ENCODE data around the gene ARMC5.

DNA sequence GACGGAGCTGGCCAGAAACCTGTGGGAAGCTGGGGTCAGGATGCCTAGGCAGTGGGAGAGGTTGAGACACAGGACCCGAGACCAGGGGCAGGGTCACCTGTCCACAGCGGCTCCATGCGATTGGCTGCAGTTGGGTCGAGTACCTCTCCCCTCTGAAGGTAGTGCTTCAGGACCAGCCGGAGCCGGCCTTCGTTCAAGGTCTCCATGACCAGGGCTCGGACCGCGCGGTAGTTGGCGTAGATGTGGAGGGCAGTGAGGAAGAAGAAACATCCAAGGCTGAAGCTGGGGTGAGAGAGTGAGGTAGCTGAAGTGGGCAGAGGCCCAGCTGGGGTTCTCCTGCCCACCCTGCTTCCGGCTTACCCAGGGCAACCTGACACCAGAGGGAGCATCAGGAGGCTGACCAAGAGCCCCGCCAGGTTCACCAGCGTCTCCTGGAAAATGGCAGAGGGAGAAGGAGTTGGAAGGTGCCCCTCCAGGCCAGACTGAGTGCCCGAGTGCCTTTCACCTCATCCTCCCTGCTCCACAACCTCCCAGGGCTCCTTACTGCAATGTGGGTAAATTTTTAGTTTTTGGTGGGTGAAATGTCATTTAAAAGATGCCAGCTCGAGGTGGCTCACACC lies 34.3 kb downstream of the ARMC5 start:
- TF ChIP-seq, protein P1, sequence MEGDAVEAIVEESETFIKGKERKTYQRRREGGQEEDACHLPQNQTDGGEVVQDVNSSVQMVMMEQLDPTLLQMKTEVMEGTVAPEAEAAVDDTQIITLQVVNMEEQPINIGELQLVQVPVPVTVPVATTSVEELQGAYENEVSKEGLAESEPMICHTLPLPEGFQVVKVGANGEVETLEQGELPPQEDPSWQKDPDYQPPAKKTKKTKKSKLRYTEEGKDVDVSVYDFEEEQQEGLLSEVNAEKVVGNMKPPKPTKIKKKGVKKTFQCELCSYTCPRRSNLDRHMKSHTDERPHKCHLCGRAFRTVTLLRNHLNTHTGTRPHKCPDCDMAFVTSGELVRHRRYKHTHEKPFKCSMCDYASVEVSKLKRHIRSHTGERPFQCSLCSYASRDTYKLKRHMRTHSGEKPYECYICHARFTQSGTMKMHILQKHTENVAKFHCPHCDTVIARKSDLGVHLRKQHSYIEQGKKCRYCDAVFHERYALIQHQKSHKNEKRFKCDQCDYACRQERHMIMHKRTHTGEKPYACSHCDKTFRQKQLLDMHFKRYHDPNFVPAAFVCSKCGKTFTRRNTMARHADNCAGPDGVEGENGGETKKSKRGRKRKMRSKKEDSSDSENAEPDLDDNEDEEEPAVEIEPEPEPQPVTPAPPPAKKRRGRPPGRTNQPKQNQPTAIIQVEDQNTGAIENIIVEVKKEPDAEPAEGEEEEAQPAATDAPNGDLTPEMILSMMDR (IDR thresholded peaks at IDR 0.05), result no peak
- TF ChIP-seq EZH2 (IDR thresholded peaks at IDR 0.05), result no peak
